IMR-90 (cell line): Measurements from ENCODE around the gene GNG7.

ENCODE experiments used
- RAD21 ChIP-seq: IDR thresholded peaks from 2 replicates; pipeline ENCODE4 v1.6.1; 2012; ENCODE audit warnings: low read length, improper control_type of control experiment
- RCOR1 ChIP-seq: IDR thresholded peaks from 2 replicates; pipeline ENCODE4 v1.6.1; 2012; ENCODE audit warnings: mild to moderate bottlenecking, low read length, improper control_type of control experiment; ENCODE audit not compliant: insufficient replicate concordance
- TF ChIP-seq, protein P1 (sequence below): conservative IDR thresholded peaks from 2 replicates; pipeline ENCODE4 v1.5.1; 2012; ENCODE audit warnings: mild to moderate bottlenecking, low read depth, low read length, improper control_type of control experiment

DNA sequence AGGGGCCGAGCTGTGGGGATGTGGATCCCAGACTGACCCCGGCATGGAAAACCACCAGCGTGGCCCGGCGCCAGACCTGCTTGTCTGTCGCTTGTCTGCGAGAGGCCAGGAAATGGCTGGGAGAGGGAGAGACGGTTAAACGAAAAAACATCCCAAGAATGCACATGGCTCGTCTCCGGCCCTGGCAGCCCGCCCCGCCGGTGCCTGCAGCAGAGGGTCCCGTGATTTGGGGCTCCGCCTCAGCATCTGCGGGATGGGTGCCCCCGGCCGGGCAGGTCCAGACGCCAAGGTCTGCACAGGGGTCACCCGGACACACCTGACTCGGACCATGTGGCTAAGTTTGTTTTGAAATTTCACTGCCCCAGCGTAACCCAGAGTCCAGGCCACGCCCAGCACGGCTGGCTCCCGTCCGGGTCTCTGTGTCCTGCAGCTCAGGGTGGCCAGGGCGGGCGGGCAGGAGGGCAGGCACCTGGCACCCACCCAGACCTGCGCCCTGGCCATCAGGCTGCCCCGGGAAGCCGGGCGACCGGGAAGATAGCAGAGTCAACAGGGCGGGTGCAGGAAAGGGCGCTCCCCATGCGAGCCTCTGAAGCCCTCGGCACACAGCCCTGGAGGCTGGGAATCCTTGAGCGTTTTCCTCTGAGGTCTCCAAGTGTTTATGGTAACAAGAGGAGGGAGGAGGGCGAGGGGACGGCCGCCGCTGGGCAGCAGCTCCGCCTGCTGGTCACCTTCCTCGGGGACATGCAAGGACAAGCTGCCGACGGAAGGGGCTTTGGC is 123.4 kb downstream of the GNG7 start:
- TF ChIP-seq RAD21 (peak; percentile 96), RCOR1 (no peak)
- TF ChIP-seq, protein P1, sequence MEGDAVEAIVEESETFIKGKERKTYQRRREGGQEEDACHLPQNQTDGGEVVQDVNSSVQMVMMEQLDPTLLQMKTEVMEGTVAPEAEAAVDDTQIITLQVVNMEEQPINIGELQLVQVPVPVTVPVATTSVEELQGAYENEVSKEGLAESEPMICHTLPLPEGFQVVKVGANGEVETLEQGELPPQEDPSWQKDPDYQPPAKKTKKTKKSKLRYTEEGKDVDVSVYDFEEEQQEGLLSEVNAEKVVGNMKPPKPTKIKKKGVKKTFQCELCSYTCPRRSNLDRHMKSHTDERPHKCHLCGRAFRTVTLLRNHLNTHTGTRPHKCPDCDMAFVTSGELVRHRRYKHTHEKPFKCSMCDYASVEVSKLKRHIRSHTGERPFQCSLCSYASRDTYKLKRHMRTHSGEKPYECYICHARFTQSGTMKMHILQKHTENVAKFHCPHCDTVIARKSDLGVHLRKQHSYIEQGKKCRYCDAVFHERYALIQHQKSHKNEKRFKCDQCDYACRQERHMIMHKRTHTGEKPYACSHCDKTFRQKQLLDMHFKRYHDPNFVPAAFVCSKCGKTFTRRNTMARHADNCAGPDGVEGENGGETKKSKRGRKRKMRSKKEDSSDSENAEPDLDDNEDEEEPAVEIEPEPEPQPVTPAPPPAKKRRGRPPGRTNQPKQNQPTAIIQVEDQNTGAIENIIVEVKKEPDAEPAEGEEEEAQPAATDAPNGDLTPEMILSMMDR: peak; percentile 92
